DMS153 treated with DMSO at 0.1 percent for 48 hours (cell line): Measurements from ENCODE around the gene ATP6V0C.
A peak's percentile ranks its signal among the peaks of the same experiment; 100 is the strongest.

Source experiments
- DNase-seq: peaks from one replicate; lab custom pipeline; 2025; ENCODE audit not compliant: unreplicated experiment; lab: John Stamatoyannopoulos, UW

ATP6V0C gene

GRCh38 chr16:2513405-2514332, at the start of gene ATP6V0C:
Gene ATP6V0C, plus strand, starts transcription at chr16:2513952. Its CDS starts 152 bp downstream, at chr16:2514104.
- peak; percentile 77 for DNase-seq

GRCh38 chr16:2464333-2464732, 49.4 kb upstream of the ATP6V0C start:
- DNase-seq = no peak

- no peak for DNase-seq
These were observed 47.9 kb upstream of the ATP6V0C start for GRCh38 chr16:2465653-2466415.

GRCh38 chr16:2466667-2467527, 46.9 kb upstream of the ATP6V0C start:
- no peak for DNase-seq

GRCh38 chr16:2467528-2468232, 46.1 kb upstream of the ATP6V0C start:
- peak; percentile 73 for DNase-seq

- DNase-seq = peak; percentile 76
These were observed 45.5 kb upstream of the ATP6V0C start for GRCh38 chr16:2468233-2468724.

- peak; percentile 96 for DNase-seq
These were observed 44.9 kb upstream of the ATP6V0C start for GRCh38 chr16:2468725-2469398.

- DNase-seq = peak; percentile 36
These were observed 44.1 kb upstream of the ATP6V0C start for GRCh38 chr16:2469399-2470233.

GRCh38 chr16:2470234-2470601, 43.5 kb upstream of the ATP6V0C start:
- DNase-seq = no peak

- peak; percentile 32 for DNase-seq
These were observed 43.1 kb upstream of the ATP6V0C start for GRCh38 chr16:2470603-2471015.

GRCh38 chr16:2471016-2471652, 42.6 kb upstream of the ATP6V0C start, which contains the start of gene NTN3:
Gene NTN3, plus strand, starts transcription at chr16:2471297. Its CDS starts 405 bp downstream, at chr16:2471702.
- no peak for DNase-seq

GRCh38 chr16:2471653-2472487, 41.9 kb upstream of the ATP6V0C start:
- no peak for DNase-seq

GRCh38 chr16:2472488-2472864, 41.3 kb upstream of the ATP6V0C start:
- DNase-seq = no peak

GRCh38 chr16:2472885-2473445, 40.8 kb upstream of the ATP6V0C start:
- no peak for DNase-seq

GRCh38 chr16:2473446-2473926, 40.3 kb upstream of the ATP6V0C start:
- no peak for DNase-seq

GRCh38 chr16:2473999-2474876, 39.5 kb upstream of the ATP6V0C start:
- no peak for DNase-seq
